ENCODE results near the gene CHAT.

CHAT gene

GRCh38 chr10:49688920-49689319 lies 75.1 kb downstream of the CHAT start:
- no peak for DNase-seq (ENCODE audit: low spot score)

- no peak for DNase-seq (ENCODE audit: low spot score)
Measured at GRCh38 chr10:49689882-49690510, 76.2 kb downstream of the CHAT start.

GRCh38 chr10:49690698-49691356 lies 77.0 kb downstream of the CHAT start:
- no peak for DNase-seq (ENCODE audit: low spot score)

GRCh38 chr10:49691588-49691987 lies 77.8 kb downstream of the CHAT start:
- DNase-seq (ENCODE audit: low spot score): no peak

- no peak for DNase-seq (ENCODE audit: low spot score)
Measured at GRCh38 chr10:49694466-49694865, 80.6 kb downstream of the CHAT start.

- no peak for DNase-seq (ENCODE audit: low spot score)
Measured at GRCh38 chr10:49696311-49696710, 82.5 kb downstream of the CHAT start.

- no peak for DNase-seq (ENCODE audit: low spot score)
Measured at GRCh38 chr10:49698679-49699078, 84.8 kb downstream of the CHAT start.

- DNase-seq (ENCODE audit: low spot score): no peak
Measured at GRCh38 chr10:49700211-49700610, 86.4 kb downstream of the CHAT start.

GRCh38 chr10:49700997-49701396 lies 87.2 kb downstream of the CHAT start:
- no peak for DNase-seq (ENCODE audit: low spot score)

- DNase-seq (ENCODE audit: low spot score): no peak
Measured at GRCh38 chr10:49707585-49707984, 93.7 kb downstream of the CHAT start.

- no peak for DNase-seq (ENCODE audit: low spot score)
Measured at GRCh38 chr10:49709934-49710333, 96.1 kb downstream of the CHAT start.

- DNase-seq (ENCODE audit: low spot score): no peak
Measured at GRCh38 chr10:49710966-49711365, 97.1 kb downstream of the CHAT start.

- no peak for DNase-seq (ENCODE audit: low spot score)
Measured at GRCh38 chr10:49711481-49711880, 97.6 kb downstream of the CHAT start.

- DNase-seq (ENCODE audit: low spot score): no peak
Measured at GRCh38 chr10:49713266-49713665, 99.4 kb downstream of the CHAT start.

All from activated CD4-positive, alpha-beta T cell treated with anti-CD3 and anti-CD28 coated beads, Interleukin-2, Interleukin-4, amounts not matched to agents 100 ng/mL and 50 ng/mL, durations not matched to agents 16 hours and 8 hours (primary cell).